GM21360 (cell line): ENCODE data around the gene WDR45.
A peak's percentile ranks its signal among the peaks of the same experiment; 100 is the strongest.

Experiments used
- ATAC-seq: cut with Tn5 transposase; IDR thresholded peaks from one replicate; pipeline ENCODE4 v1.9.1; 2021; ENCODE audit warnings: mild to moderate bottlenecking, moderate library complexity; ENCODE audit not compliant: unreplicated experiment

WDR45 gene

DNA sequence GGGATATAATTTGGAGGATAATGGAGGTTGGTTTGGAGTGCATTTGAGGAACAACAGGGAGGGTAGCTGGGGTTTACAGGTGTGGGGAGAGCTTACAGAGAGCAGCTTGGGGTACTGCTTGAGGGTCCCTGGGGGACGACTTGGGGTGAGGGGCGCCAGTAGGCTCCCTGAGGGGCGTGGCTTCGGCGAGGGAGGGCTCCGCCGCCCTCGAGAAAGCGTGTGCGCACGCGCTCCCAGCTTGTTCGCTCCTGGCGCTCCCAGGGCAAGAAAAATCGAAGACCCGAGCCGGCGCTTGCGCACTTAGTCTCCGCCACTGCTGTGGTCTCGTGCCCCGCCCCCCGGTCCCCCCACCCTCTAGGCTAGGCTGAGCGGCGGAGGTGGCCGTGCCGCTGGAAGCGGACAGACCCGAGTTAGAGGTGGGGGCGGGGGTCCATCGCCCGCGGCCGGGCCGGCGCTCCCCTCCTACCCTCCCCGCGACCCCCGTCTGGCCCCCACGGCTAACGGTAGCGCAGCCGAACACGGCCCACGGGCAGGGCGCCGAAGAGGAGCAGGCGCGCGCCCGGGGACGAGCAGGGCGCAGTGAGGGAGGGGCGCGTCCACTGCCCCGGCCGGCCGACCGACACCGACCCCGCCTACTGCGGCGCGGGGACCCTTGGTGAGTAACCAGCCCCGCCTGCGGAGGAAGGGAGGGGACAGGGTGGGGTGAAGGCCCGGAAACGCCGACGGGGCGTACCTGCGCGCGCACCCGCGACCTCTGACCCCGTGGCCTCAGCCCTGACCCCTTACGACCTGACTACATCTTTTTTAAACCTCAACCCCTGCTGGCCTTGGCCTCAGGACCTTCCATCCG, 26.2 kb downstream of the WDR45 start:
- no peak for ATAC-seq

DNA sequence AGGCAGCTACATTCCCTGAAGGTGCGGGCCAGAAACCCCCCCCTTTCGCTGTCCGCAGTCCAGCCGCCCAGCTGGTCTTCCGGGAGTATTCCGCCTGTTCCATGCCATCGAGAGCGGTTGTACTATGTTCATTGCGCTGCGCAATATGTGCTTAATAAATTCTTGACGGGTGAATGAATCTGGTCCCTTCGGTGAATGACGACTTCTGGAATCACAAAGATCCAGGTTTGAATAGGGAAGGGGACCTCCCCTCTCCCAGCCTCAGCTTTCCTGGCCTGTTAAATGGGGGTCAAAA, 35.8 kb downstream of the WDR45 start:
- ATAC-seq = no peak

GRCh38 chrX:49043220-49043986, 36.3 kb downstream of the WDR45 start, which contains the start of gene TFE3:
TFE3 (minus strand) TSS chrX:49043357; CDS start chrX:49043226, 131 bp downstream.
- peak; percentile 81 for ATAC-seq

- no peak for ATAC-seq
Observed at GRCh38 chrX:49042581-49043219, 37.0 kb downstream of the WDR45 start.

DNA sequence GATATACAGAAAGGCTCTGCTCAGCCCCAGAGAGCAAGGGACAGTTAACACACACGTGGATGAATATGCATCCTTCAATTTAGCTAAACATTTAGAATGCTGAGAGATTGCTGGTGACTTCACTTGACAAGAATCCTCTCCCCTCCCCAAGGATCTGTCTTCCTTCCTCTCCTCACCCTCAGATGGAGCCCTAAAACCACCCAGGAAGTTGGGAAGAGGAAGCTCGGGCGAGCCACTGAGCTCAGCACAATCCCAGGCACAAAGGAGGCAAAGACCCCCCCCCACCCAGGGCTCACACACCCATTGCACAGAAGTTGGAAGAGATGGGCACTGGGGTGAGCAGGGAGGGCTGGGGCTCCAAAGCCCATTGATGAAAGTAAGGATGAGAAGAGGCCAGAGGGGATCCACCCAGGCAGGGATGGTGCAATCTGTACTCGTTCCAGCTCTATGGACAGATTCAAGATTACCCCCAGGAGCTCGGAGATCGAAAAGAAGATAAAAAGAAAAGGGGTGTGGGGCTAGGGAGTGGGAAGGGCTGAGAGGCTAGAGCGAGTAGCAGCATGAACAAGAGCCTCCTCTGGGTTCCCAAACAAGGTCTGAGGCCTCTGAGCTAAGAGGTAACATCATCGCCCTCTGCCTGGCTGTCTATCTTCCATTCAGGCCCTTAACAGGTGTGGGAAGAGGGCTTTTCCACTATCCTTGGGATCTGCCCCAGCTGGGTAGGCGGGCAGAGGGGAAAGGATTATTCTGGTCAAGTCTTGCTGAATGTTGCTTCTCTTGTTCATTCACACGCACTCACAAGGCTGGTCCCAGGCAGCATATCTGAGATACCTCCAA, 37.7 kb downstream of the WDR45 start:
- ATAC-seq = no peak

GRCh38 chrX:49040376-49040955, 39.2 kb downstream of the WDR45 start:
- no peak for ATAC-seq

- no peak for ATAC-seq
Observed at GRCh38 chrX:49039598-49040375, 39.9 kb downstream of the WDR45 start.

GRCh38 chrX:49037883-49038475, 41.7 kb downstream of the WDR45 start:
- ATAC-seq = no peak

DNA sequence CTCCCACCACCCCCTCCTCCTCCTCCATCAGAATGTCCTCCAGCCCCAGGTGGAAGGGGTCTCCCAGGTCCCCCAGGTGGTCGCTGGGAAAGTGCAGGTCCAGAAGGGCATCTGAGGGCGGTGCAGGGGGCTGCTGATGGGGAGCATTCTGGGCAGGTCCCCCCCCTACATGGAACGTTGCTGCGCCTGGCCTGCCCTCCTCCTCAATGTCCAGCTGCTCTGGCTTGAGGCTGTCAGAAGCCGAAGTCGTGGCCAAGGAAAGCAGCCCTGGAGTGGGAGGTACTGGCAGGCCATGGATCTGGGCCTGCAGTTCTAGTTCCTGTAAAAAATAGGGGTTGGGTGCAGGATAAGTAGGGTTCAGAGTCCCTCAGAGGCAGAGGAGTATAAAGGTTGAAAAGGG, 49.4 kb downstream of the WDR45 start:
- no peak for ATAC-seq

DNA sequence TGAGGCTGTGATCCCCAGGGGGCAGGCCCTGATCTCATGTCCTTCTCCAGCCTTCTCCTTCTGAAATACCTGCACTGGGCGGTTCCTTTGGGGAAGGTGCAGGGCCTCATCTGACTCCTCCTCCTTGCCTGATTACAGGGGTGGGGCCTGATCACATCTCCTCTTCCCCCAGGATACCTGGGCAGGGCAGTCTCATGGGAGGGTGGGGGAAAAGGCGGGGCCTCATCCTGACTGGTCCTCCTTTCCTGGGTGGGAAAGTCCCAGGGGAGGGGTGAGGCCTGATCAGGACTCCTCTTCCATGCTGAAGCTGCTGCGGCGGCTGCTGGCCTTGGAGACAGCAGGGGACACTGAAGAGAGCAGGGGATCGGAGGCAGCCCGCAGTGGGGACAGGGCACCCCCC, 49.8 kb downstream of the WDR45 start:
- ATAC-seq = no peak
